K562 (cell line): ENCODE data around the gene KCP. TPM values are rescaled to one million over a fixed set of nuclear protein-coding genes. Genes with fewer than 3 reads are reported as not detected.

ENCODE experiments used
- ATAC-seq: fragments of 200-7000 bp; cut with Tn5 transposase; 3 replicates; pipeline ENCODE4 v1.9.1; 2020; ENCODE audit warnings: moderate library complexity
- BruUV-seq: library from RNA; stranded (reverse); fragments of 400-500 nt; replicated peaks from 2 replicates; lab custom pipeline; 2021; lab: Mats Ljungman, UMichigan
- CTCF ChIA-PET: fragments of 300-600 bp; formaldehyde crosslinking; extraction: SDS; loops from one replicate; lab custom pipeline; 2021; ENCODE audit warnings: low intra/inter-chr PET ratio; lab: Yijun Ruan, JAX
- POLR2A ChIA-PET: fragments of 300-600, 350-650 bp; sonication (Branson Sonifier 250); formaldehyde crosslinking; extraction: SDS; loops from one replicate; lab custom pipeline; 2021; ENCODE audit warnings: antibody characterized with exemption, inconsistent platforms; lab: Yijun Ruan, JAX
- DNase-seq, 4 experiments: peaks; one replicate each; pipeline versions ENCODE4 v3.0.0 to v3.0.0-alpha.2; 2011 to 2018; ENCODE audit warnings: low spot score in 3 of 4, mixed read lengths in 3 of 4; ENCODE audit errors: extremely low read depth in 1 of 4
- FAIRE-seq: peaks from 2 replicates; lab custom pipeline; 2011; peaks lifted over from hg19 to GRCh38; lab: Jason Lieb, UNC
- H2AFZ ChIP-seq: 2 replicates; pipeline ENCODE4 v1.6.0; 2011; ENCODE audit warnings: low read depth, low read length, control low read depth, inconsistent platforms
- H3K27ac ChIP-seq: fragments of 200-600 bp; 3 replicates; pipeline ENCODE4 v1.8.0; 2011; ENCODE audit warnings: low read depth, mild to moderate bottlenecking, control low read depth, inconsistent platforms, low read length, moderate library complexity, mixed read lengths; ENCODE audit errors: extremely low read depth
- H3K27me3 ChIP-seq, 2 experiments: fragments of 300-600 bp in 1 of 2; 2 replicates in 1 of 2; 3 replicates in 1 of 2; pipeline versions ENCODE4 v1.6.0 to v1.8.0; 2011; ENCODE audit warnings: inconsistent platforms in 2 of 2, low read length in 2 of 2, mild to moderate bottlenecking in 1 of 2, mixed read lengths in 1 of 2, moderate library complexity in 1 of 2; ENCODE audit not compliant: control insufficient read depth in 2 of 2, insufficient read depth in 2 of 2
- H3K36me3 ChIP-seq: fragments of 300-600 bp; 3 replicates; pipeline ENCODE4 v1.8.0; 2011; ENCODE audit warnings: mild to moderate bottlenecking, low read length, inconsistent platforms; ENCODE audit not compliant: control insufficient read depth, insufficient read depth
- H3K4me1 ChIP-seq, 2 experiments: fragments of 200-600 bp in 1 of 2; replicated peaks in 1 of 2; 2 replicates in 1 of 2; 3 replicates in 1 of 2; pipeline versions ENCODE4 v1.5.1 to v1.8.0; 2011; ENCODE audit warnings: inconsistent platforms in 2 of 2, low read length in 2 of 2, mild to moderate bottlenecking in 1 of 2, mixed read lengths in 1 of 2, moderate library complexity in 1 of 2; ENCODE audit not compliant: control insufficient read depth in 2 of 2, insufficient read depth in 2 of 2
- H3K4me2 ChIP-seq: 2 replicates; pipeline ENCODE4 v1.6.1; 2011; ENCODE audit warnings: low read length, control low read depth, inconsistent platforms, mixed read lengths; ENCODE audit not compliant: insufficient read depth
- H3K4me3 ChIP-seq: fragments of 200-600 bp; sonication (generic), shearing (Covaris generic); 2 replicates; pipeline ENCODE4 v1.5.1; 2016; ENCODE audit warnings: control low read depth, inconsistent platforms
- H3K79me2 ChIP-seq: fragments of 200-600 bp; 3 replicates; pipeline ENCODE4 v1.8.0; 2011; ENCODE audit warnings: low read length, inconsistent platforms; ENCODE audit not compliant: control insufficient read depth, insufficient read depth
- H3K9ac ChIP-seq, 2 experiments: 2 replicates each; pipeline versions ENCODE4 v1.6.0 to v1.6.1; 2011; ENCODE audit warnings: low read depth in 2 of 2, low read length in 2 of 2, control low read depth in 1 of 2, inconsistent platforms in 1 of 2, mild to moderate bottlenecking in 1 of 2, mixed read lengths in 1 of 2; ENCODE audit not compliant: insufficient read depth in 1 of 2
- H3K9me1 ChIP-seq: one replicate; pipeline ENCODE4 v1.6.0; 2011; ENCODE audit warnings: inconsistent platforms, mild to moderate bottlenecking, low read length, moderate library complexity; ENCODE audit not compliant: control insufficient read depth, insufficient read depth
- H3K9me3 ChIP-seq: replicated peaks from 2 replicates; pipeline ENCODE4 v1.5.1; 2011; ENCODE audit warnings: low read depth, low read length, inconsistent platforms; ENCODE audit not compliant: control insufficient read depth, insufficient read depth
- H4K20me1 ChIP-seq: replicated peaks from 2 replicates; pipeline ENCODE4 v1.6.1; 2011; ENCODE audit warnings: low read length, inconsistent platforms, mixed read lengths; ENCODE audit not compliant: control insufficient read depth, insufficient read depth
- CBFA2T3 ChIP-seq: fragments of 450-650 bp; IDR thresholded peaks from 2 replicates; pipeline ENCODE4 v1.6.1; 2017
- GTF2F1 ChIP-seq: IDR thresholded peaks from 2 replicates; pipeline ENCODE4 v1.6.1; 2011; ENCODE audit warnings: low read depth, low read length, improper control_type of control experiment
- HCFC1 ChIP-seq: IDR thresholded peaks from 2 replicates; pipeline ENCODE4 v1.6.1; 2012; ENCODE audit warnings: low read depth, low read length, improper control_type of control experiment
- KDM2B ChIP-seq: fragments of 250-450 bp; sonication (Bioruptor Pico); IDR thresholded peaks from 2 replicates; pipeline ENCODE4 v1.8.0; 2021; ENCODE audit warnings: mild to moderate bottlenecking, moderate library complexity
- MEIS2 ChIP-seq: fragments of 450-650 bp; IDR thresholded peaks from 2 replicates; pipeline ENCODE4 v1.6.1; 2014; ENCODE audit warnings: mild to moderate bottlenecking; ENCODE audit not compliant: partially characterized antibody
- MXD1 ChIP-seq: fragments of 250-450 bp; sonication (Bioruptor Pico); IDR thresholded peaks from 2 replicates; pipeline ENCODE4 v1.8.0; 2021; ENCODE audit warnings: borderline replicate concordance, mild to moderate bottlenecking, moderate library complexity; ENCODE audit not compliant: poor library complexity, severe bottlenecking
- PCBP2 ChIP-seq: fragments of 200-400 bp; formaldehyde crosslinking; IDR thresholded peaks from 2 replicates; pipeline ENCODE4 v1.6.1; 2018; ENCODE audit warnings: low read length, low read depth, mild to moderate bottlenecking, moderate library complexity; ENCODE audit not compliant: poor library complexity, severe bottlenecking
- RBM15 ChIP-seq: fragments of 200-400 bp; formaldehyde crosslinking; IDR thresholded peaks from 2 replicates; pipeline ENCODE4 v1.6.1; 2018; ENCODE audit warnings: mild to moderate bottlenecking, low read length, moderate library complexity; ENCODE audit not compliant: insufficient read depth
- ZBTB11 ChIP-seq, 3 experiments: fragments of 200-800 bp in 1 of 3; fragments of 250-450 bp in 1 of 3; fragments of 450-650 bp in 1 of 3; sonication (Bioruptor Pico) in 1 of 3; sonication (Bioruptor generic) in 1 of 3; formaldehyde crosslinking in 1 of 3; IDR thresholded peaks; 2 replicates each; pipeline versions ENCODE4 v1.6.1 to v1.8.0; 2016 to 2022; ENCODE audit warnings: mild to moderate bottlenecking in 2 of 3, missing genetic modification characterization in 2 of 3, missing compliant biosample characterization in 1 of 3, moderate library complexity in 1 of 3
- ZC3H8 ChIP-seq: fragments of 450-650 bp; IDR thresholded peaks from 2 replicates; pipeline ENCODE4 v1.6.1; 2017
- ZNF511 ChIP-seq: sonication (generic); formaldehyde crosslinking; IDR thresholded peaks from 2 replicates; pipeline ENCODE4 v1.8.0; 2022; ENCODE audit warnings: mild to moderate bottlenecking, missing genetic modification reagents
- ZNF639 ChIP-seq, 2 experiments: fragments of 200-800 bp in 1 of 2; sonication (Bioruptor generic) in 1 of 2; sonication (generic) in 1 of 2; formaldehyde crosslinking in 1 of 2; IDR thresholded peaks in 1 of 2; conservative IDR thresholded peaks in 1 of 2; 2 replicates each; pipeline versions ENCODE4 v1.5.0 to v1.6.1; 2016 to 2020; ENCODE audit warnings: missing compliant biosample characterization in 1 of 2, missing genetic modification characterization in 1 of 2, missing genetic modification reagents in 1 of 2
- WGBS: fragments of 100-300 bp; shearing (Covaris generic); methylation state at CpG from one replicate; pipeline ENCODE4 v1.1.6; 2016; ENCODE audit warnings: low coverage, mixed read lengths; ENCODE audit not compliant: insufficient coverage; ENCODE audit errors: missing lambda C conversion rate; 5-methylcytosine and 5-hydroxymethylcytosine counted together
- in situ Hi-C: fragments of 300-500 bp; cut with MboI; formaldehyde crosslinking; loops from 4 replicates; pipeline ENCODE4 v1.15.0; 2018; ENCODE audit warnings: inconsistent platforms, mixed read lengths
- intact Hi-C: fragments of 100-400 bp; cut with micrococcal nuclease; formaldehyde crosslinking; loops from 2 replicates; pipeline ENCODE4 v1.14.2; 2022
- polyA plus RNA-seq, 8 experiments: library from polyadenylated mRNA; depleted of rRNA in 4 of 8; stranded (reverse) in 5 of 8; unstranded in 3 of 8; fragments of >200 nt; fragmentation: Nextera tagmentation in 2 of 8; fragmentation: Illumina TruSeq in 1 of 8; extraction: Ambion mirVana in 2 of 8; extraction: Trizol in 1 of 8; gene quantifications; 2 replicates each; pipeline versions ENCODE4 v1.2.1 to v1.2.3, GENCODE V29; 2011 to 2014; ENCODE audit warnings: inconsistent platforms in 1 of 8, missing spikeins in 1 of 8
- total RNA-seq, 7 experiments: library from RNA; depleted of rRNA in 6 of 7; stranded (reverse); fragments of >200 nt in 6 of 7; fragmentation: Illumina TruSeq in 2 of 7; extraction: Trizol in 2 of 7; gene quantifications; 2 replicates each; pipeline versions ENCODE4 v1.2.1 to v1.2.3, GENCODE V29; 2011 to 2021; ENCODE audit warnings: low replicate concordance in 1 of 7

KCP gene
- total and polyA plus RNA-seq, 9 of the 15 experiments (the other 6 are each of a cell fraction or from before 2014, with no cell fraction given): 0.06 to 0.17 (median 0.12) TPM; not detected in 3

- intact Hi-C loops: loop anchor here (1.0 to 2.0 kb wide), 4 partner anchors 28 to 93 kb away; partner anchors contain the start of gene CALU
- H3K9ac ChIP-seq: peak overlapping the region; percentile 91 to 95
- DNase-seq (peak; percentile 87 to 97 (median 92)), FAIRE-seq (peak; percentile 98), ATAC-seq (peak; percentile 63)
- no peaks in the 10 kb centered on the region for H3K27me3 ChIP-seq
- H3K4me1 ChIP-seq: peaks cover 40 to 76% of the 10 kb centered on the region in 2 experiments
- no peaks in the 10 kb centered on the region for H3K9me1 ChIP-seq
- BruUV-seq: no TSS peak
- in situ Hi-C loops: no loop called here
- H3K4me2 ChIP-seq: peak overlapping the region; percentile 97
- H4K20me1 ChIP-seq: 0 out of 2 replicates have a peak, but pooled peaks cover 4% of the 10 kb centered on the region
- CTCF ChIA-PET: no interaction called here
- H3K27ac ChIP-seq: peak overlapping the region; percentile 90
- peak overlapping the region; percentile 35 for H2AFZ ChIP-seq
- under 1% methylated on average over 21 of the region's 22 CpGs for WGBS
- peaks cover 50% of the 10 kb centered on the region for H3K79me2 ChIP-seq
- peak overlapping the region; percentile 66 for H3K4me3 ChIP-seq
- H3K36me3 ChIP-seq: peaks cover 44% of the 10 kb centered on the region; the same call in 2 of the 3 replicates
- H3K9me3 ChIP-seq: no peaks in the 10 kb centered on the region
- POLR2A ChIA-PET: interaction anchor here (0.6 to 4.3 kb wide), 31 partner anchors 10 to 1128 kb away, joined by 3 to 39 read pairs (median 5); partner anchors contain the start of genes ATP6V1F and CALU
- TF ChIP-seq KDM2B (CRISPR knock-in tag): 0 out of 2 replicates have a peak, but pooled peaks have one; percentile 26
- no peak for TF ChIP-seq MXD1 (CRISPR knock-in tag)
- TF ChIP-seq ZNF511: no peak
- peak; percentile 30; the same call in 1 of the 2 replicates for TF ChIP-seq GTF2F1
- TF ChIP-seq RBM15: no peak
- peak; percentile 88 for TF ChIP-seq CBFA2T3
- TF ChIP-seq ZNF639 (CRISPR knock-in tag; conservative IDR thresholded peaks at IDR 0.05 in 1 of 2, IDR thresholded peaks at IDR 0.05 in 1 of 2): peak in 1 of 2 experiments; percentile 55; a peak in 2 of 4 replicates
- TF ChIP-seq HCFC1: 0 out of 2 replicates have a peak, but pooled peaks have one; percentile 25
- TF ChIP-seq ZC3H8: no peak
- peak; percentile 88 for TF ChIP-seq MEIS2
- TF ChIP-seq ZBTB11 (CRISPR knock-in tag; IDR thresholded peaks at IDR 0.05): peak in 2 of 3 experiments; percentile 6 to 53; a peak in 1 of 6 replicates
- TF ChIP-seq PCBP2: no peak
These were observed 78.3 kb downstream of the KCP start for GRCh38 chr7:128831994-128832879.
